ENCODE data around the gene RBCK1. TPM values are rescaled to one million over a fixed set of nuclear protein-coding genes. Genes with fewer than 3 reads are reported as not detected.
A peak's percentile ranks its signal among the peaks of the same experiment; 100 is the strongest.

Gene RBCK1
- total and polyA plus RNA-seq, 4 donors: 58.3 to 108 (median 98.7) TPM

GRCh38 chr20:366041-366718 is 41.9 kb upstream of the RBCK1 start:
- Histone ChIP-seq H3K9ac (ENCODE audit: insufficient read depth in 1 of 2, low read length in 2 of 2) (no peak overlapping the region), H3K27ac (ENCODE audit: low read depth in 1 of 2, low read length in 1 of 2) (no peak overlapping the region), H3K36me3 (ENCODE audit: control insufficient read depth in 4 of 4, insufficient read depth in 4 of 4, low read length in 4 of 4) (no peaks in the 10 kb centered on the region), H3K9me3 (ENCODE audit: control insufficient read depth in 4 of 4, insufficient read depth in 3 of 4, low read length in 3 of 4) (no peaks in the 10 kb centered on the region), H3K4me1 (ENCODE audit: control insufficient read depth in 5 of 5, insufficient read depth in 5 of 5, low read length in 5 of 5) (peaks cover 0 to 31% (median 12%) of the 10 kb centered on the region in 5 donors), H3K4me3 (no peak overlapping the region), H3K27me3 (ENCODE audit: control insufficient read depth in 3 of 3, insufficient read depth in 3 of 3, low read length in 2 of 3) (no peaks in the 10 kb centered on the region)
- ATAC-seq (ENCODE audit: insufficient read depth, low FRiP score): no peak
- peak in 1 of 3 donors; percentile 59 for DNase-seq
- 68 to 80% methylated on average over 7 of the region's 7 CpGs for WGBS, 2 donors
- TF ChIP-seq CTCF (IDR thresholded peaks at IDR 0.05; ENCODE audit: control extremely low read depth, extremely low read depth): no peak

- Histone ChIP-seq H3K27me3 (ENCODE audit: control insufficient read depth in 3 of 3, insufficient read depth in 3 of 3, low read length in 2 of 3) (no peaks in the 10 kb centered on the region), H3K36me3 (ENCODE audit: control insufficient read depth in 4 of 4, insufficient read depth in 4 of 4, low read length in 4 of 4) (no peaks in the 10 kb centered on the region), H3K9me3 (ENCODE audit: control insufficient read depth in 4 of 4, insufficient read depth in 3 of 4, low read length in 3 of 4) (no peaks in the 10 kb centered on the region), H3K27ac (ENCODE audit: low read depth in 1 of 2, low read length in 1 of 2) (no peak overlapping the region), H3K4me1 (ENCODE audit: control insufficient read depth in 5 of 5, insufficient read depth in 5 of 5, low read length in 5 of 5) (peaks cover 0 to 38% (median 16%) of the 10 kb centered on the region in 5 donors), H3K9ac (ENCODE audit: insufficient read depth in 1 of 2, low read length in 2 of 2) (no peak overlapping the region), H3K4me3 (no peak overlapping the region)
- 86 to 89% methylated on average over 13 of the region's 13 CpGs for WGBS, 2 donors
- no peak for TF ChIP-seq CTCF (IDR thresholded peaks at IDR 0.05; ENCODE audit: control extremely low read depth, extremely low read depth)
- DNase-seq: no peak
- ATAC-seq (ENCODE audit: insufficient read depth, low FRiP score): no peak
These were observed 41.2 kb upstream of the RBCK1 start for GRCh38 chr20:366719-367485.

GRCh38 chr20:367486-367887 is 40.6 kb upstream of the RBCK1 start:
- no peak overlapping the region for H3K9ac ChIP-seq (ENCODE audit: insufficient read depth in 1 of 2, low read length in 2 of 2)

More at GRCh38 chr20:367486-367887, 40.6 kb upstream of the RBCK1 start:
- Histone ChIP-seq H3K36me3 (ENCODE audit: control insufficient read depth in 4 of 4, insufficient read depth in 4 of 4, low read length in 4 of 4) (no peaks in the 10 kb centered on the region), H3K4me3 (no peak overlapping the region), H3K9me3 (ENCODE audit: control insufficient read depth in 4 of 4, insufficient read depth in 3 of 4, low read length in 3 of 4) (no peaks in the 10 kb centered on the region), H3K4me1 (ENCODE audit: control insufficient read depth in 5 of 5, insufficient read depth in 5 of 5, low read length in 5 of 5) (peaks cover 0 to 34% (median 14%) of the 10 kb centered on the region in 5 donors), H3K27ac (ENCODE audit: low read depth in 1 of 2, low read length in 1 of 2) (no peak overlapping the region), H3K27me3 (ENCODE audit: control insufficient read depth in 3 of 3, insufficient read depth in 3 of 3, low read length in 2 of 3) (no peaks in the 10 kb centered on the region)
- TF ChIP-seq CTCF (IDR thresholded peaks at IDR 0.05; ENCODE audit: control extremely low read depth, extremely low read depth): no peak
- no peak for DNase-seq
- WGBS, 2 donors: 83 to 97% methylated on average over 8 of the region's 8 CpGs
- no peak for ATAC-seq (ENCODE audit: insufficient read depth, low FRiP score)

Data from lung (tissue), 12 donors.